Spleen (tissue), 11 donors: Measurements from ENCODE around the gene ADCY6. TPM values are rescaled to one million over a fixed set of nuclear protein-coding genes. Genes with fewer than 3 reads are reported as not detected.

Source experiments
- DNase-seq: peaks from one replicate; pipeline ENCODE4 v3.0.0-alpha.2; 2020
- H3K27ac ChIP-seq, 8 donors: fragments of 200-600 bp; sonication (generic) in 7 of 8; 1 replicate in 4 of 8; 2 replicates in 4 of 8; pipeline versions ENCODE4 v1.5.0 to v1.8.0; 2016 to 2021; ENCODE audit warnings: inconsistent platforms in 4 of 8, mild to moderate bottlenecking in 4 of 8, moderate library complexity in 1 of 8
- H3K27me3 ChIP-seq, 7 donors: fragments of 200-600 bp; sonication (generic) in 6 of 7; replicated peaks in 1 of 7; 1 replicate in 4 of 7; 2 replicates in 3 of 7; pipeline versions ENCODE4 v1.5.0 to v1.8.0; 2016 to 2021; ENCODE audit warnings: inconsistent platforms in 3 of 7, mild to moderate bottlenecking in 1 of 7
- H3K36me3 ChIP-seq, 6 donors: fragments of 200-600 bp; sonication (generic) in 5 of 6; 1 replicate in 4 of 6; 2 replicates in 2 of 6; pipeline versions ENCODE4 v1.5.0 to v1.8.0; 2016 to 2021; ENCODE audit warnings: inconsistent platforms in 2 of 6
- H3K4me1 ChIP-seq, 6 donors: fragments of 200-600 bp; sonication (generic) in 5 of 6; 1 replicate in 3 of 6; 2 replicates in 3 of 6; pipeline versions ENCODE4 v1.5.0 to v1.8.0; 2016 to 2021; ENCODE audit warnings: inconsistent platforms in 3 of 6
- H3K4me3 ChIP-seq, 8 donors: fragments of 200-600 bp; sonication (generic) in 7 of 8; 1 replicate in 4 of 8; 2 replicates in 4 of 8; pipeline versions ENCODE4 v1.5.0 to v1.8.0; 2016 to 2021; ENCODE audit warnings: inconsistent platforms in 4 of 8, mild to moderate bottlenecking in 4 of 8, moderate library complexity in 2 of 8
- H3K9me3 ChIP-seq, 8 donors: fragments of 200-600 bp; sonication (generic) in 7 of 8; 1 replicate in 4 of 8; 2 replicates in 4 of 8; pipeline versions ENCODE4 v1.5.0 to v1.8.0; 2016 to 2021; ENCODE audit warnings: inconsistent platforms in 4 of 8
- POLR2A ChIP-seq, 3 donors: fragments of 450-650 bp; IDR thresholded peaks; one replicate each; pipeline ENCODE4 v1.5.1; 2017; ENCODE audit warnings: antibody characterized with exemption in 3 of 3, mild to moderate bottlenecking in 1 of 3
- POLR2AphosphoS5 ChIP-seq, 3 donors: sonication (generic); formaldehyde crosslinking; IDR thresholded peaks; one replicate each; pipeline ENCODE4 v1.5.1; 2017; ENCODE audit warnings: antibody characterized with exemption in 3 of 3
- WGBS, 5 donors: extraction: QIAGEN DNeasy Blood & Tissue Kit in 3 of 5; methylation state at CpG; one replicate each; pipeline versions ENCODE4 v1.1.5 to v1.1.7; 2013 to 2018; 5-methylcytosine and 5-hydroxymethylcytosine counted together
- intact Hi-C: fragments of 100-400 bp; cut with DNase I; formaldehyde crosslinking; loops from one replicate; pipeline ENCODE4 v1.15.0; 2023; ENCODE audit warnings: low total_unique reads
- polyA plus RNA-seq, 3 donors: library from polyadenylated mRNA; stranded (reverse); fragments of 200-250 nt; gene quantifications; one replicate each; pipeline ENCODE4 v1.2.1, GENCODE V29; 2013
- total RNA-seq, 7 donors: library from RNA; depleted of rRNA in 3 of 7; stranded (reverse); fragments of >200 nt in 3 of 7; fragmentation: NEBNext Ultra II Directional in 4 of 7; extraction: Animal tissue kit (Norgen Biotek cat#: 25700) in 4 of 7; gene quantifications; one replicate each; pipeline versions ENCODE4 v1.1.0 to v1.2.1, GENCODE V29; 2016 to 2021
- TF ChIP-seq, protein P1 (sequence below), 11 experiments: fragments of 200-600 bp in 7 of 11; fragments of 450-650 bp in 4 of 11; sonication (generic) in 4 of 11; IDR thresholded peaks in 8 of 11; conservative IDR thresholded peaks in 3 of 11; 1 replicate in 7 of 11; 2 replicates in 4 of 11; pipeline versions ENCODE4 v1.4.0 to v1.8.0; 2016 to 2021; ENCODE audit warnings: antibody characterized with exemption in 11 of 11, inconsistent platforms in 4 of 11, mild to moderate bottlenecking in 1 of 11
- donor health status: healthy with polysubstance abuse.
- donor health status: DM: no; HTN: no; CAD: no; lungs with moderate emphysema.
- donor health status: DM: no; HTN: no; CAD: no.
- donor health status: Bipolar disorder and iron deficiency.
- donor health status: healthy.
- donor health status: DM: no; HTN: no; CAD: no.
- donor health status: DM: yes; HTN: yes; CAD: no.

Gene ADCY6
- total and polyA plus RNA-seq, 10 donors = 1.6 to 20.4 (median 13.7) TPM

DNA sequence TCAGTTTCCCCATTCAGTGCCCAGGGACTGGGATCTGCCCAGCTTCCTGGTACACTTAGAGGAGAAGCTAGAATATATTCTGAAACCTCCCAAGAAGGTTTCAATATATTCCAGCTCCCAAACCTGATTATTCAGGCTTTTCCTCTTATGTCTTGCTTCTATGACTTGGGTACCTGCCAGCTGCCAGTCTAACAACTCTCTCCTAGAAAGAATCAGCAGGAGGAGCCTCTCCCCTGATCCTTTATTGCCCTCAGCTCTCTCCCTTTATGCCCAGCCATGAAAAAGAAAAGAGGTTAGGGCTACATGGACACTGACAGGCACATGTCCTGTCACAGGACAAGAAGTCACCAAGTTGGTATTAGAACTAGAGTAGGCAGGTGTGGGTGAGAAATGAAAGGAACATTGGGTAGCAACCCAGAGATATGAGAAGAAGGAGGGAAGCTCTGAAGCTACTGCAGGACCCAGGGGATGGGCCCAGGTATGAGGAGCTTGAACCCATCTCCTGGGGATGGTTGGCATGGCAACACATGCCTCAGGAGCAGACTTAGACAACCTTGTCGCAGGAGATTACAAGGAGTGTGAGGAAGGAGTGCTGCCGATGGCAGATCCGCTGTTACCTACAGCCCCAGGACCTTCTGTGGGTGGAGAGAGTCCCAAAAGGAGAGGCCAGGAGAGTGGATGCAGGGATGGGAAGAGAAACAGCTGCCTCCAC, 27.4 kb upstream of the ADCY6 start:
- intact Hi-C loops = no loop called here
- Histone ChIP-seq H3K4me1 (peaks cover 2 to 80% (median 49%) of the 10 kb centered on the region in 6 donors), H3K27ac (peak overlapping the region in 2 of 8 donors; percentile 84 to 87), H3K36me3 (no peaks in the 10 kb centered on the region), H3K4me3 (peak overlapping the region in 3 of 8 donors; percentile 69 to 95 (median 93)), H3K27me3 (peaks cover 0 to 43% (median 5%) of the 10 kb centered on the region in 7 donors), H3K9me3 (no peaks in the 10 kb centered on the region)
- DNase-seq = no peak
- TF ChIP-seq POLR2AphosphoS5 (IDR thresholded peaks at IDR 0.05) (no peak), POLR2A (IDR thresholded peaks at IDR 0.05) (no peak)
- TF ChIP-seq, protein P1, sequence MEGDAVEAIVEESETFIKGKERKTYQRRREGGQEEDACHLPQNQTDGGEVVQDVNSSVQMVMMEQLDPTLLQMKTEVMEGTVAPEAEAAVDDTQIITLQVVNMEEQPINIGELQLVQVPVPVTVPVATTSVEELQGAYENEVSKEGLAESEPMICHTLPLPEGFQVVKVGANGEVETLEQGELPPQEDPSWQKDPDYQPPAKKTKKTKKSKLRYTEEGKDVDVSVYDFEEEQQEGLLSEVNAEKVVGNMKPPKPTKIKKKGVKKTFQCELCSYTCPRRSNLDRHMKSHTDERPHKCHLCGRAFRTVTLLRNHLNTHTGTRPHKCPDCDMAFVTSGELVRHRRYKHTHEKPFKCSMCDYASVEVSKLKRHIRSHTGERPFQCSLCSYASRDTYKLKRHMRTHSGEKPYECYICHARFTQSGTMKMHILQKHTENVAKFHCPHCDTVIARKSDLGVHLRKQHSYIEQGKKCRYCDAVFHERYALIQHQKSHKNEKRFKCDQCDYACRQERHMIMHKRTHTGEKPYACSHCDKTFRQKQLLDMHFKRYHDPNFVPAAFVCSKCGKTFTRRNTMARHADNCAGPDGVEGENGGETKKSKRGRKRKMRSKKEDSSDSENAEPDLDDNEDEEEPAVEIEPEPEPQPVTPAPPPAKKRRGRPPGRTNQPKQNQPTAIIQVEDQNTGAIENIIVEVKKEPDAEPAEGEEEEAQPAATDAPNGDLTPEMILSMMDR (IDR thresholded peaks at IDR 0.05 in 8 of 11, conservative IDR thresholded peaks at IDR 0.05 in 3 of 11) = no peak
- WGBS, 5 donors = 88 to 100% (median 96%) methylated on average over 3 of the region's 3 CpGs

DNA sequence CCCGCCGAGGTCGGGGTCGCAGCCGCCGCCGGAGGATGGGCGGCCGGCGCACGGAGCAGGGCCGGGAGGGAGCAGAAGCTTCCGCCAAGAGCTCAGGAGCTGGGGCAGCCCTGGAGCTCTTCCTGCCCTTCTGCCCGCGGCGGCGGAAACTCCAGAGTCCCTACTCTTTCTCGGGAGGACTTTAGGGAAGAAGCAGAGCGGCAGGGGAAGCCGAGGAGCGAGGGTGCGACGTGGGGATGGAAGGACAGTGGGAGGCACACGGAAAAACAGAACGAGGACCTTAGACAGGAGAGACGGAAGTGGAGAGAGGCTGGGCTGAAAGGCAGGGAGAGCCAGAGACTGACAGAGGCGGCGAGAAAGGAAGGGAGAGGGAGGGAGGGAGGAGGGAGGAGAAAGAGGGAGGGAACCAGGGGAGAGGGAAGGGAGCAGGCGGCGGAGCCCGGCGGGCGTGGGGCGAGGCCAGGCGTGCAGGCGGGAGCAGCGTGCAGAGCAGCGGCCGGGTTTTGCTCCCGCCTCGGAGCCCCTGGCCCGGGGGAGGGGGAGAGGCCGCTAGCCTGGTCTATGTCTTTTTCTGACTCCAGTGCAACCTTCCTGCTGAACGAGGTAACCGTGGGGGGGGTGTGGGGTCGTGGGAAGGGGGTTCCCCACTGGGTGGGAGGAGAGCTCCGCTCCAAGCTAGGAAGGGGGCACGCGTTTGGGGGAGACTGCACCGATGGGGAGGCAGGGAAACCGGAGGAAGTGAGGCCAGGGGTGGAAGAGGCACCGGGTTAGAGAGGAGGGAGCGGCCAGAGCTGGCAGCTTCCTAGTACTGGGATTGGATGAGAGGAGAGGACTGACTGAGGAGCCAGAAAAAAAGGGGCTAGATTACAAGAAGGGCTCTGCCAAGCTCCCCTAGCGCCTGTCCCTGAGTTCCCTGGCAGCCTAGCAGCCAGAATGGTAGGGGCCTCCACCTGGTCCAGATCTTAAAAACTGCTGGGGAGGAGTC, 26.5 kb upstream of the ADCY6 start:
- TF ChIP-seq, protein P1 (IDR thresholded peaks at IDR 0.05 in 8 of 11, conservative IDR thresholded peaks at IDR 0.05 in 3 of 11) = no peak
- peak; percentile 40 to 59 (median 49) for TF ChIP-seq POLR2AphosphoS5 (IDR thresholded peaks at IDR 0.05)
- intact Hi-C loops = no loop called here
- H3K27me3 ChIP-seq = peaks cover 0 to 43% (median 5%) of the 10 kb centered on the region in 7 donors
- H3K27ac ChIP-seq = peak overlapping the region; percentile 72 to 87 (median 80)
- no peaks in the 10 kb centered on the region for H3K36me3 ChIP-seq
- DNase-seq = peak; percentile 83
- H3K9me3 ChIP-seq = no peaks in the 10 kb centered on the region
- 1 to 2% (median 2%) methylated on average over 50 to 54 of the region's 54 CpGs for WGBS, 5 donors
- peaks cover 2 to 85% (median 51%) of the 10 kb centered on the region in 6 donors for H3K4me1 ChIP-seq
- peak overlapping the region; percentile 65 to 95 (median 82) for H3K4me3 ChIP-seq

DNA sequence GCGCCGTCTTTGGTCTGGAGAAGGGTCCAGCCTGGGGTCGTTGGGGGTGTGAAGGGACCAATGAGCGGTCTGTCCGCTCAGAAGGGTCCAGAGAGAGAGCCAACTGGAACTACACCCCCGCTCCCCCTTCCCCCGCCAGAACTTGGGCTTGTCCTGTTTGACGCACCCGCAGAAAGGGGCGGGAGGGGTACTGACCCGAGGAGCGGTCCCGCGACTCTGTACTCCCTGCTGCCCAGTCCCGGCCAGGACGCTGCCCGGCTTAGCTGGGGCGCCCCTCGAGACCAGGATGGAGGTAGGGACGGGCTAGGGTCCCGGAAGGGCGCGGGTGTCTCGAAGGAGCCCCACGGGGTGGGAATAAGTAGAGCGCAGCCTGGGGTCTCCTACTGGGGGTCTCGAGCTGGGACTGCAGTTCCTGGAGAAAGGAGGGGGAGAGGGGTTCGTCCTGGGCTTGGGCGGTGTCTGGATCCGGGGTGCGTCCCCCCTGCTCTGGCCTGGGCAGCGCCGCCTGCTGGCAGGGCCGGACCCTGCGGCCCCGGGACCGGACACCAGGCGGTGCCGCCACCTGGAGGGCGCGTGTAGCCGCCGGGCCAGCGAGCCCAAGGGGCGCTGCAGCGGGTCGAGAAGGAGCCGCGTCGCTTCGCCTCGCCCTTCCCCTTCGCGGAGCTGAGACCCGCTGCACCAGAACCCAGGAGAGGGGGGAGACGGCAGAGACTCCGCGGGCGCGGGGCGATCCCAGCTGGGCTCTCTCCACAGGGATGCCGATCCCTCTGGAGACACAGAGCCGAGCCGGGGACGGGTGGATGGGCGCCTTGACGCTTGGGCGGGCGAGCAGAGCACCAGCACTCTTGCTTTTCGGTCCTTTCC, 25.6 kb upstream of the ADCY6 start:
- intact Hi-C loops = no loop called here
- TF ChIP-seq POLR2A (IDR thresholded peaks at IDR 0.05) = no peak
- peak; percentile 69 to 76 (median 70) for TF ChIP-seq POLR2AphosphoS5 (IDR thresholded peaks at IDR 0.05)
- TF ChIP-seq, protein P1 (IDR thresholded peaks at IDR 0.05 in 8 of 11, conservative IDR thresholded peaks at IDR 0.05 in 3 of 11) = peak; percentile 84 to 100 (median 99)
- peak; percentile 96 for DNase-seq
- peaks cover 2 to 83% (median 51%) of the 10 kb centered on the region in 6 donors for H3K4me1 ChIP-seq
- 0 to 2% (median 1%) methylated on average over 42 to 70 of the region's 70 CpGs for WGBS, 5 donors
- H3K4me3 ChIP-seq = peak overlapping the region; percentile 65 to 95 (median 82)
- H3K27me3 ChIP-seq = peaks cover 0 to 42% (median 5%) of the 10 kb centered on the region in 7 donors
- H3K36me3 ChIP-seq = no peaks in the 10 kb centered on the region
- H3K9me3 ChIP-seq = no peaks in the 10 kb centered on the region
- peak overlapping the region; percentile 72 to 87 (median 80) for H3K27ac ChIP-seq
